ENCODE data around the gene CFDP1.

- TF ChIP-seq CTCF (tag by site-specific recombination; IDR thresholded peaks at IDR 0.05), result no peak
- no peak for TF ChIP-seq ZNF202 (tag by site-specific recombination; IDR thresholded peaks at IDR 0.05; ENCODE audit: borderline replicate concordance)
- no peak for TF ChIP-seq ZNF132 (tag by site-specific recombination; IDR thresholded peaks at IDR 0.05; ENCODE audit: borderline replicate concordance)
- no peak for TF ChIP-seq ZNF423 (tag by site-specific recombination; IDR thresholded peaks at IDR 0.05)
- TF ChIP-seq ZNF311 (tag by site-specific recombination; IDR thresholded peaks at IDR 0.05; ENCODE audit: borderline replicate concordance), result no peak
- no peak for TF ChIP-seq SP2 (tag by site-specific recombination; IDR thresholded peaks at IDR 0.05)
- TF ChIP-seq YY1 (tag by site-specific recombination; IDR thresholded peaks at IDR 0.05), result no peak
- no peak for TF ChIP-seq ZNF148 (tag by site-specific recombination; IDR thresholded peaks at IDR 0.05; ENCODE audit: borderline replicate concordance)
- TF ChIP-seq, protein P1, sequence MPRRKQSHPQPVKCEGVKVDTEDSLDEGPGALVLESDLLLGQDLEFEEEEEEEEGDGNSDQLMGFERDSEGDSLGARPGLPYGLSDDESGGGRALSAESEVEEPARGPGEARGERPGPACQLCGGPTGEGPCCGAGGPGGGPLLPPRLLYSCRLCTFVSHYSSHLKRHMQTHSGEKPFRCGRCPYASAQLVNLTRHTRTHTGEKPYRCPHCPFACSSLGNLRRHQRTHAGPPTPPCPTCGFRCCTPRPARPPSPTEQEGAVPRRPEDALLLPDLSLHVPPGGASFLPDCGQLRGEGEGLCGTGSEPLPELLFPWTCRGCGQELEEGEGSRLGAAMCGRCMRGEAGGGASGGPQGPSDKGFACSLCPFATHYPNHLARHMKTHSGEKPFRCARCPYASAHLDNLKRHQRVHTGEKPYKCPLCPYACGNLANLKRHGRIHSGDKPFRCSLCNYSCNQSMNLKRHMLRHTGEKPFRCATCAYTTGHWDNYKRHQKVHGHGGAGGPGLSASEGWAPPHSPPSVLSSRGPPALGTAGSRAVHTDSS (tag by site-specific recombination; IDR thresholded peaks at IDR 0.05), result no peak
- TF ChIP-seq ZNF610 (tag by site-specific recombination; IDR thresholded peaks at IDR 0.05; ENCODE audit: borderline replicate concordance), result no peak
- TF ChIP-seq REST (tag by site-specific recombination; IDR thresholded peaks at IDR 0.05), result no peak
- TF ChIP-seq ZNF391 (tag by site-specific recombination; IDR thresholded peaks at IDR 0.05; ENCODE audit: borderline replicate concordance, low read depth), result no peak
- TF ChIP-seq, protein P2, sequence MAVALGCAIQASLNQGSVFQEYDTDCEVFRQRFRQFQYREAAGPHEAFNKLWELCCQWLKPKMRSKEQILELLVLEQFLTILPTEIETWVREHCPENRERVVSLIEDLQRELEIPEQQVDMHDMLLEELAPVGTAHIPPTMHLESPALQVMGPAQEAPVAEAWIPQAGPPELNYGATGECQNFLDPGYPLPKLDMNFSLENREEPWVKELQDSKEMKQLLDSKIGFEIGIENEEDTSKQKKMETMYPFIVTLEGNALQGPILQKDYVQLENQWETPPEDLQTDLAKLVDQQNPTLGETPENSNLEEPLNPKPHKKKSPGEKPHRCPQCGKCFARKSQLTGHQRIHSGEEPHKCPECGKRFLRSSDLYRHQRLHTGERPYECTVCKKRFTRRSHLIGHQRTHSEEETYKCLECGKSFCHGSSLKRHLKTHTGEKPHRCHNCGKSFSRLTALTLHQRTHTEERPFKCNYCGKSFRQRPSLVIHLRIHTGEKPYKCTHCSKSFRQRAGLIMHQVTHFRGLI (tag by site-specific recombination; IDR thresholded peaks at IDR 0.05), result no peak
- TF ChIP-seq ZNF10 (tag by site-specific recombination; IDR thresholded peaks at IDR 0.05), result no peak
These were observed 99.6 kb downstream of the CFDP1 start for GRCh38 chr16:75333721-75334163.
